ENCODE measurements around the gene HLA-DMA. TPM values are rescaled to one million over a fixed set of nuclear protein-coding genes. Genes with fewer than 3 reads are reported as not detected.

The HLA-DMA gene
- total RNA-seq, 1 donor from 2014 or later = 5.2 TPM

GRCh38 chr6:32941214-32941768, 11.6 kb downstream of the HLA-DMA start:
- no peak overlapping the region for H3K27ac Mint-ChIP-seq (ENCODE audit: unreplicated experiment)
- H3K36me3 Mint-ChIP-seq (ENCODE audit: low read depth, unreplicated experiment) = no peaks in the 10 kb centered on the region
- no peaks in the 10 kb centered on the region for H3K4me1 Mint-ChIP-seq (ENCODE audit: low read depth, unreplicated experiment)
- peaks cover 11% of the 10 kb centered on the region for H3K27me3 Mint-ChIP-seq (ENCODE audit: low read depth, unreplicated experiment)
- H3K9ac ChIP-seq (ENCODE audit: low read length) = no peak overlapping the region
- H3K27ac ChIP-seq (ENCODE audit: low read depth, low read length) = no peak overlapping the region
- no peak for FAIRE-seq
- no peaks in the 10 kb centered on the region for H3K36me3 ChIP-seq (ENCODE audit: insufficient read depth, low read length)
- no peak for DNase-seq (ENCODE audit: low read depth)
- H3K4me1 ChIP-seq (ENCODE audit: insufficient read depth, low read length) = no peaks in the 10 kb centered on the region
- H3K9me3 ChIP-seq (ENCODE audit: insufficient read depth, low read depth, low read length) = no peaks in the 10 kb centered on the region
- peak overlapping the region; percentile 71 for H3K4me3 Mint-ChIP-seq (ENCODE audit: unreplicated experiment)
- no peak overlapping the region for H3K4me3 ChIP-seq (ENCODE audit: insufficient read depth, low read depth, low read length)
- TF ChIP-seq EZH2 (IDR thresholded peaks at IDR 0.05; ENCODE audit: insufficient read depth, low read length) (no peak), CTCF (IDR thresholded peaks at IDR 0.05; ENCODE audit: insufficient read depth, low read depth, low read length) (no peak)
- H3K9me3 Mint-ChIP-seq (ENCODE audit: unreplicated experiment) = peaks cover 1% of the 10 kb centered on the region
- no peaks in the 10 kb centered on the region for H3K79me2 ChIP-seq (ENCODE audit: insufficient read depth, low read length)
- H2AFZ ChIP-seq (ENCODE audit: low read depth, low read length) = no peak overlapping the region
- peaks cover 45% of the 10 kb centered on the region for H3K27me3 ChIP-seq (ENCODE audit: insufficient read depth, low read length)
- H4K20me1 ChIP-seq (ENCODE audit: insufficient read depth, low read length) = no peaks in the 10 kb centered on the region
- no peak overlapping the region for H3K4me2 ChIP-seq (ENCODE audit: low read length)

DNA sequence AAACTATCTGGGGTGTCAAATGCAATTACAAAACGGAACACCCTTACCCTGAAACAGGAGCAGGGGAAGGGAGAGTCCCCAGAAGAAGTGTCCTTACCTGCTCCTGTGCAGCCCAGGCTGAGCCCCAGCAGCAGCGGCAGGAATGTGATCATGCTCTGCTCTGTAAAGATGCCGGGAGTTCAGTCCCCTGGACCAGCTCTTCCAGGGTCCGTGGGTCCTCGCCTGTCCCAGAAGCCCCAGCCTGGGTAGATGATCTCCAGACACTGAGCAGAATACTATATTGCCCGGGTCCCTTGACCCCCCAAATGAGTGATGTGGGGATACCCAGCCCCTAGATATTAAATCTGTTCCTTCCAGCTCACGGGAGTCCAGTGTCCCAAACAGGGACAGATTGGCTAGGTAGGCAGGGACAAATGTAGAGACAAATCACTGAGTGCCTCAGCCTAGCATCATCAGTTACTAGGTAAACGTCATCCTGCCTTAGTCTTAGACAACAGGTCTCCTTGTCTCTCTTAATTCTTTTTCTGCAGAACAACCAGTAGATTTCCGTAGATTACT, 12.2 kb downstream of the HLA-DMA start, which contains the start of gene HLA-DMB:
TSS of gene HLA-DMB (minus strand) at position 373 of the 558 bp plus-strand sequence. CDS start at position 152, 221 bp downstream.
- Histone ChIP-seq H3K79me2 (ENCODE audit: insufficient read depth, low read length) (no peaks in the 10 kb centered on the region), H3K36me3 (ENCODE audit: insufficient read depth, low read length) (no peaks in the 10 kb centered on the region), H4K20me1 (ENCODE audit: insufficient read depth, low read length) (no peaks in the 10 kb centered on the region), H3K4me3 (ENCODE audit: insufficient read depth, low read depth, low read length) (no peak within 1 kb of the TSS), H2AFZ (ENCODE audit: low read depth, low read length) (no peak within 1 kb of the TSS), H3K9me3 (ENCODE audit: insufficient read depth, low read depth, low read length) (no peaks in the 10 kb centered on the region), H3K27ac (ENCODE audit: low read depth, low read length) (no peak within 1 kb of the TSS), H3K4me1 (ENCODE audit: insufficient read depth, low read length) (no peaks in the 10 kb centered on the region), H3K4me2 (ENCODE audit: low read length) (peak within 1 kb of the TSS; percentile 63), H3K9ac (ENCODE audit: low read length) (no peak within 1 kb of the TSS), H3K27me3 (ENCODE audit: insufficient read depth, low read length) (peaks cover 50% of the 10 kb centered on the region)
- Mint-ChIP-seq H3K27ac (ENCODE audit: unreplicated experiment) (no peak within 1 kb of the TSS), H3K9me3 (ENCODE audit: unreplicated experiment) (peaks cover 1% of the 10 kb centered on the region), H3K4me3 (ENCODE audit: unreplicated experiment) (peak within 1 kb of the TSS; percentile 71), H3K36me3 (ENCODE audit: low read depth, unreplicated experiment) (no peaks in the 10 kb centered on the region), H3K27me3 (ENCODE audit: low read depth, unreplicated experiment) (peaks cover 16% of the 10 kb centered on the region), H3K4me1 (ENCODE audit: low read depth, unreplicated experiment) (no peaks in the 10 kb centered on the region)
- DNase-seq (ENCODE audit: low read depth) = peak; percentile 53
- no peak for FAIRE-seq
- TF ChIP-seq EZH2 (IDR thresholded peaks at IDR 0.05; ENCODE audit: insufficient read depth, low read length) (no peak), CTCF (IDR thresholded peaks at IDR 0.05; ENCODE audit: insufficient read depth, low read depth, low read length) (no peak)

GRCh38 chr6:32938494-32938893, 14.4 kb downstream of the HLA-DMA start:
- Mint-ChIP-seq H3K4me1 (ENCODE audit: low read depth, unreplicated experiment) (no peaks in the 10 kb centered on the region), H3K4me3 (ENCODE audit: unreplicated experiment) (no peak overlapping the region), H3K27ac (ENCODE audit: unreplicated experiment) (no peak overlapping the region), H3K27me3 (ENCODE audit: low read depth, unreplicated experiment) (peaks cover 22% of the 10 kb centered on the region), H3K9me3 (ENCODE audit: unreplicated experiment) (peaks cover 1% of the 10 kb centered on the region), H3K36me3 (ENCODE audit: low read depth, unreplicated experiment) (no peaks in the 10 kb centered on the region)
- H3K4me1 ChIP-seq (ENCODE audit: insufficient read depth, low read length) = no peaks in the 10 kb centered on the region
- H2AFZ ChIP-seq (ENCODE audit: low read depth, low read length) = no peak overlapping the region
- H4K20me1 ChIP-seq (ENCODE audit: insufficient read depth, low read length) = no peaks in the 10 kb centered on the region
- H3K27me3 ChIP-seq (ENCODE audit: insufficient read depth, low read length) = peaks cover 68% of the 10 kb centered on the region
- no peaks in the 10 kb centered on the region for H3K79me2 ChIP-seq (ENCODE audit: insufficient read depth, low read length)
- H3K9me3 ChIP-seq (ENCODE audit: insufficient read depth, low read depth, low read length) = no peaks in the 10 kb centered on the region
- no peak for FAIRE-seq
- no peak overlapping the region for H3K4me2 ChIP-seq (ENCODE audit: low read length)
- H3K36me3 ChIP-seq (ENCODE audit: insufficient read depth, low read length) = no peaks in the 10 kb centered on the region
- no peak overlapping the region for H3K4me3 ChIP-seq (ENCODE audit: insufficient read depth, low read depth, low read length)
- no peak overlapping the region for H3K9ac ChIP-seq (ENCODE audit: low read length)
- no peak for TF ChIP-seq EZH2 (IDR thresholded peaks at IDR 0.05; ENCODE audit: insufficient read depth, low read length)
- TF ChIP-seq CTCF (IDR thresholded peaks at IDR 0.05; ENCODE audit: insufficient read depth, low read depth, low read length) = no peak
- H3K27ac ChIP-seq (ENCODE audit: low read depth, low read length) = no peak overlapping the region
- DNase-seq (ENCODE audit: low read depth) = no peak

Data from astrocyte (in vitro differentiated cells and primary cell).